Parathyroid adenoma (tissue), 2 donors: ENCODE results near the gene TTC22.

Experiments
- H2AFZ ChIP-seq: fragments of 300-600 bp; sonication (generic); one replicate; pipeline ENCODE4 v1.7.0; 2017; ENCODE audit warnings: antibody characterized with exemption, mild to moderate bottlenecking
- H3K27ac ChIP-seq: fragments of 300-600 bp; sonication (generic); one replicate; pipeline ENCODE4 v1.7.0; 2017
- H3K27me3 ChIP-seq: fragments of 300-600 bp; sonication (generic); one replicate; pipeline ENCODE4 v1.7.0; 2017; ENCODE audit warnings: low read length; ENCODE audit not compliant: control insufficient read depth, insufficient read depth
- H3K36me3 ChIP-seq: fragments of 300-600 bp; sonication (generic); one replicate; pipeline ENCODE4 v1.7.0; 2017; ENCODE audit warnings: low read length; ENCODE audit not compliant: control insufficient read depth, insufficient read depth
- H3K4me1 ChIP-seq: fragments of 300-600 bp; sonication (generic); one replicate; pipeline ENCODE4 v1.7.0; 2017; ENCODE audit warnings: control low read depth
- H3K4me2 ChIP-seq: fragments of 300-600 bp; sonication (generic); one replicate; pipeline ENCODE4 v1.7.0; 2017; ENCODE audit warnings: low read length
- H3K4me3 ChIP-seq: fragments of 300-600 bp; sonication (generic); one replicate; pipeline ENCODE4 v1.7.0; 2017; ENCODE audit warnings: low read depth, low read length
- H3K79me2 ChIP-seq: fragments of 300-600 bp; sonication (generic); one replicate; pipeline ENCODE4 v1.7.0; 2017; ENCODE audit warnings: control low read depth
- H3K9ac ChIP-seq: fragments of 300-600 bp; sonication (generic); one replicate; pipeline ENCODE4 v1.7.0; 2017; ENCODE audit warnings: mild to moderate bottlenecking
- H3K9me3 ChIP-seq: fragments of 300-600 bp; sonication (generic); one replicate; pipeline ENCODE4 v1.7.0; 2017; ENCODE audit warnings: low read length; ENCODE audit not compliant: control insufficient read depth
- CTCF ChIP-seq: fragments of 300-600 bp; sonication (generic); IDR thresholded peaks from one replicate; pipeline ENCODE4 v1.7.0; 2017; ENCODE audit warnings: antibody characterized with exemption, mild to moderate bottlenecking
- donor health status: primary hyperparathyroidism.

The TTC22 gene

GRCh38 chr1:54768093-54768492, 33.0 kb downstream of the TTC22 start:
- H3K4me2 ChIP-seq = no peak overlapping the region
- H3K36me3 ChIP-seq = no peaks in the 10 kb centered on the region
- no peaks in the 10 kb centered on the region for H3K9me3 ChIP-seq
- no peak overlapping the region for H2AFZ ChIP-seq
- no peak overlapping the region for H3K9ac ChIP-seq
- peaks cover 2% of the 10 kb centered on the region for H3K79me2 ChIP-seq
- peaks cover 6% of the 10 kb centered on the region for H3K4me1 ChIP-seq
- peak; percentile 15 for TF ChIP-seq CTCF
- no peak overlapping the region for H3K27ac ChIP-seq
- H3K27me3 ChIP-seq = no peaks in the 10 kb centered on the region
- no peak overlapping the region for H3K4me3 ChIP-seq

GRCh38 chr1:54767526-54767925, 33.6 kb downstream of the TTC22 start:
- Histone ChIP-seq H3K79me2 (peaks cover 2% of the 10 kb centered on the region), H3K27me3 (no peaks in the 10 kb centered on the region), H3K36me3 (no peaks in the 10 kb centered on the region), H2AFZ (no peak overlapping the region), H3K4me2 (no peak overlapping the region), H3K9me3 (no peaks in the 10 kb centered on the region), H3K4me1 (peaks cover 8% of the 10 kb centered on the region), H3K9ac (no peak overlapping the region), H3K4me3 (no peak overlapping the region), H3K27ac (no peak overlapping the region)
- TF ChIP-seq CTCF = no peak

DNA sequence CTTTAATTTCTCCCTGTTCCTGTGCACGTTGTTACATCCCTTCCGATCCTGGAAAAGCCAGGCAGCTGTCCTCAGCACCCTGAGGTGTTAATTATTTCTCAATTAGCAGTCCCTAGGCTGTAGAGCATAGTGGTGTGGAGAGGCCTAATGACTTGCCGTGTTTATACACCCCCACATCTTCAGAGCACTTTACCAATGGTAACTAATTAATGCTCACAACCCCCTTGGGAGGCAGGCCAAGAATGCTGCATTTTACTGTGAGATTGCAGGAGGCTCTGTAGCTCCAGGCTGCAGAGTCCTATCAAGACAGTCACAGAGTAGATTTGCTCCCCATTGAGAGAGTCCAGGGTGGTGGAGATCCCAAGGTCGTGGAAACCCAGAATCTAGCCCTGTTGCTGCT, 34.4 kb downstream of the TTC22 start:
- H3K9me3 ChIP-seq = no peaks in the 10 kb centered on the region
- no peak overlapping the region for H3K4me2 ChIP-seq
- no peaks in the 10 kb centered on the region for H3K27me3 ChIP-seq
- no peak overlapping the region for H2AFZ ChIP-seq
- TF ChIP-seq CTCF = no peak
- no peak overlapping the region for H3K4me3 ChIP-seq
- no peak overlapping the region for H3K9ac ChIP-seq
- H3K27ac ChIP-seq = no peak overlapping the region
- H3K4me1 ChIP-seq = peaks cover 8% of the 10 kb centered on the region
- peaks cover 2% of the 10 kb centered on the region for H3K79me2 ChIP-seq
- H3K36me3 ChIP-seq = no peaks in the 10 kb centered on the region

- peaks cover 8% of the 10 kb centered on the region for H3K4me1 ChIP-seq
- peak overlapping the region; percentile 84 for H2AFZ ChIP-seq
- H3K27ac ChIP-seq = peak overlapping the region; percentile 67
- peaks cover 2% of the 10 kb centered on the region for H3K79me2 ChIP-seq
- H3K9ac ChIP-seq = peak overlapping the region; percentile 19
- no peaks in the 10 kb centered on the region for H3K27me3 ChIP-seq
- H3K36me3 ChIP-seq = no peaks in the 10 kb centered on the region
- H3K4me3 ChIP-seq = peak overlapping the region; percentile 66
- H3K4me2 ChIP-seq = peak overlapping the region; percentile 71
- no peak for TF ChIP-seq CTCF
- H3K9me3 ChIP-seq = no peaks in the 10 kb centered on the region
Observed at GRCh38 chr1:54764922-54765561, 36.1 kb downstream of the TTC22 start.
